HEK293 (cell line): ENCODE data around the gene MICAL3.

Source experiments
- ZNF174 ChIP-seq: fragments of 450-650 bp; formaldehyde crosslinking; IDR thresholded peaks from 2 replicates; pipeline ENCODE4 v1.5.0; 2017; ENCODE audit warnings: missing biosample characterization, mild to moderate bottlenecking, missing genetic modification characterization
- ZNF433 ChIP-seq: fragments of 450-650 bp; formaldehyde crosslinking; IDR thresholded peaks from 2 replicates; pipeline ENCODE4 v1.5.1; 2016; ENCODE audit warnings: missing biosample characterization, missing genetic modification characterization, low read depth
- ZNF530 ChIP-seq: fragments of 450-650 bp; formaldehyde crosslinking; IDR thresholded peaks from 2 replicates; pipeline ENCODE4 v1.5.1; 2016; ENCODE audit warnings: low read depth, missing biosample characterization, missing genetic modification characterization
- ZNF776 ChIP-seq: fragments of 450-650 bp; formaldehyde crosslinking; IDR thresholded peaks from 2 replicates; pipeline ENCODE4 v1.5.0; 2017; ENCODE audit warnings: missing biosample characterization, missing genetic modification characterization, borderline replicate concordance
- ZSCAN5A ChIP-seq: fragments of 450-650 bp; formaldehyde crosslinking; IDR thresholded peaks from 2 replicates; pipeline ENCODE4 v1.5.1; 2016; ENCODE audit warnings: missing biosample characterization, missing genetic modification characterization

GRCh38 chr22:17867160-17867785, 157.1 kb downstream of the MICAL3 start:
- TF ChIP-seq ZNF530 (tag by site-specific recombination), result no peak
- TF ChIP-seq ZSCAN5A (tag by site-specific recombination), result no peak
- TF ChIP-seq ZNF433 (tag by site-specific recombination), result no peak
- no peak for TF ChIP-seq ZNF174 (tag by site-specific recombination)
- TF ChIP-seq ZNF776, result no peak
